GM18909 (cell line): ENCODE results near the gene PEX14.

ENCODE experiments used
- ATAC-seq: cut with Tn5 transposase; IDR thresholded peaks from one replicate; pipeline ENCODE4 v1.9.1; 2021; ENCODE audit warnings: mild to moderate bottlenecking; ENCODE audit not compliant: unreplicated experiment, poor library complexity

Gene PEX14

GRCh38 chr1:10612436-10613160, 137.8 kb downstream of the PEX14 start:
- no peak for ATAC-seq

- no peak for ATAC-seq
Observed at GRCh38 chr1:10613340-10613739, 138.6 kb downstream of the PEX14 start.

GRCh38 chr1:10613861-10614260, 139.1 kb downstream of the PEX14 start:
- no peak for ATAC-seq

GRCh38 chr1:10614377-10615225, 139.9 kb downstream of the PEX14 start:
- ATAC-seq: no peak

GRCh38 chr1:10615332-10615731, 140.6 kb downstream of the PEX14 start:
- ATAC-seq: no peak

- no peak for ATAC-seq
Observed at GRCh38 chr1:10615932-10616671, 141.4 kb downstream of the PEX14 start.

GRCh38 chr1:10616696-10617095, 141.9 kb downstream of the PEX14 start:
- no peak for ATAC-seq

GRCh38 chr1:10617318-10617717, 142.6 kb downstream of the PEX14 start:
- ATAC-seq: no peak

GRCh38 chr1:10617931-10618885, 143.5 kb downstream of the PEX14 start:
- no peak for ATAC-seq

GRCh38 chr1:10620776-10621175, 146.0 kb downstream of the PEX14 start:
- no peak for ATAC-seq

- no peak for ATAC-seq
Observed at GRCh38 chr1:10621906-10622305, 147.2 kb downstream of the PEX14 start.

GRCh38 chr1:10622910-10623685, 148.3 kb downstream of the PEX14 start:
- ATAC-seq: no peak

GRCh38 chr1:10623686-10624145, 149.0 kb downstream of the PEX14 start:
- ATAC-seq: no peak

- no peak for ATAC-seq
Observed at GRCh38 chr1:10624256-10625050, 149.7 kb downstream of the PEX14 start.

GRCh38 chr1:10625076-10625475, 150.3 kb downstream of the PEX14 start:
- ATAC-seq: no peak

- ATAC-seq: no peak
Observed at GRCh38 chr1:10625554-10625953, 150.8 kb downstream of the PEX14 start.

- ATAC-seq: no peak
Observed at GRCh38 chr1:10626131-10626731, 151.5 kb downstream of the PEX14 start.
